OCI-LY7 (cell line): ENCODE data around the gene ATP6V0A1.
"Not testable (repeated sequence)": the region's sequence is repeated elsewhere in the genome, so short reads cannot be mapped to it uniquely, and the experiment has no call there.

ENCODE experiments used
- EZH2phosphoT487 ChIP-seq: fragments of 200-600 bp; sonication (generic); IDR thresholded peaks from 2 replicates; pipeline ENCODE4 v1.6.1; 2018; ENCODE audit warnings: low read depth, borderline replicate concordance, mild to moderate bottlenecking, mixed run types, antibody characterized with exemption, low read length, moderate library complexity, mixed read lengths
- TF ChIP-seq, protein P1 (sequence below): fragments of 200-600 bp; sonication (generic); conservative IDR thresholded peaks from 2 replicates; pipeline ENCODE4 v1.5.1; 2014; ENCODE audit warnings: mild to moderate bottlenecking, antibody characterized with exemption, low read length, moderate library complexity, mixed read lengths

DNA sequence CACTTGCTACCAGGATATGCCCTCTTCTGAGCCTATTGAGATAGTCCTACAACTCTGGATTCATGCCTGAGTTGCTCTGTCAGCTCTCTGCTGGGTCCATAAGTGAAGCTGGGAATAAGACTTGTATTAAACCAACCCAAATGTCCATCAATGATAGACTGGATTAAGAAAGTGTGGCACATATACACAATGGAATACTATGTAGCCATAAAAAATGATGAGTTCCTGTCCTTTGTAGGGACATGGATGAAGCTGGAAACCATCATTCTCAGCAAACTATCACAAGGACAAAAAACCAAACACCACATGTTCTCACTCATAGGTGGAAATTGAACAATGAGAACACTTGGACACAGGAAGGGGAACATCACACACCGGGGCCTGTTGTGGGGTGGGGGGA lies 19.1 kb downstream of the ATP6V0A1 start:
- TF ChIP-seq, protein P1, sequence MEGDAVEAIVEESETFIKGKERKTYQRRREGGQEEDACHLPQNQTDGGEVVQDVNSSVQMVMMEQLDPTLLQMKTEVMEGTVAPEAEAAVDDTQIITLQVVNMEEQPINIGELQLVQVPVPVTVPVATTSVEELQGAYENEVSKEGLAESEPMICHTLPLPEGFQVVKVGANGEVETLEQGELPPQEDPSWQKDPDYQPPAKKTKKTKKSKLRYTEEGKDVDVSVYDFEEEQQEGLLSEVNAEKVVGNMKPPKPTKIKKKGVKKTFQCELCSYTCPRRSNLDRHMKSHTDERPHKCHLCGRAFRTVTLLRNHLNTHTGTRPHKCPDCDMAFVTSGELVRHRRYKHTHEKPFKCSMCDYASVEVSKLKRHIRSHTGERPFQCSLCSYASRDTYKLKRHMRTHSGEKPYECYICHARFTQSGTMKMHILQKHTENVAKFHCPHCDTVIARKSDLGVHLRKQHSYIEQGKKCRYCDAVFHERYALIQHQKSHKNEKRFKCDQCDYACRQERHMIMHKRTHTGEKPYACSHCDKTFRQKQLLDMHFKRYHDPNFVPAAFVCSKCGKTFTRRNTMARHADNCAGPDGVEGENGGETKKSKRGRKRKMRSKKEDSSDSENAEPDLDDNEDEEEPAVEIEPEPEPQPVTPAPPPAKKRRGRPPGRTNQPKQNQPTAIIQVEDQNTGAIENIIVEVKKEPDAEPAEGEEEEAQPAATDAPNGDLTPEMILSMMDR = not testable (repeated sequence)
- not testable (repeated sequence) for TF ChIP-seq EZH2phosphoT487
